ENCODE data around the gene SIK3.
A peak's percentile ranks its signal among the peaks of the same experiment; 100 is the strongest.

The SIK3 gene

GRCh38 chr11:117083011-117083935, 15.0 kb downstream of the SIK3 start:
- Histone ChIP-seq H3K27ac (peak overlapping the region; percentile 43), H3K36me3 (ENCODE audit: insufficient read depth, low read length) (no peaks in the 10 kb centered on the region), H3K4me3 (no peak overlapping the region), H3K9ac (ENCODE audit: insufficient read length) (no peak overlapping the region), H3K9me3 (ENCODE audit: low read depth, low read length) (no peaks in the 10 kb centered on the region)
- DNase-seq (ENCODE audit: low read depth, low spot score) = no peak
- TF ChIP-seq EZH2 (IDR thresholded peaks at IDR 0.05) (no peak), FOXP2 (optimal IDR thresholded peaks at IDR 0.05; ENCODE audit: control extremely low read depth, extremely low read length, insufficient read depth) (no peak), POLR2AphosphoS5 (IDR thresholded peaks at IDR 0.05; ENCODE audit: borderline replicate concordance, low read depth, low read length) (no peak)

DNA sequence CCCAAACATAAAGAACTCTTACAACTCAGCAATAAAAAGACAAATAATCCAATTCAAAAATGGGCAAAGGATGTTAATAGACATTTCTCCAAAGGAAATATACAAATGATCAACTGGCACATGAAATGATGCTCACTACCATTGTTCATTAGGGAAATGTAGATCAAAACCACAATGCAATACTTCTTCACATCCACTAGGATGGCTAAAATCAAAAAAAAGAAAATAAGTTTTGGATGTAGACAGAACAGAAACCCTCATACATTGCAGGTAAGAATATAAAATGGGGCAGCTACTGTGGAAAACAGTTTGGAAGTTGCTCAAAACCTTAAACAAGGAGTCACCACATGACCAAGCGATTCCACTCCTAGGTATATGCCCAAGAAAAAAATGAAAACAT, 16.3 kb downstream of the SIK3 start:
- TF ChIP-seq POLR2AphosphoS5 (IDR thresholded peaks at IDR 0.05; ENCODE audit: borderline replicate concordance, low read depth, low read length) (no peak), FOXP2 (optimal IDR thresholded peaks at IDR 0.05; ENCODE audit: control extremely low read depth, extremely low read length, insufficient read depth) (no peak), EZH2 (IDR thresholded peaks at IDR 0.05) (no peak)
- Histone ChIP-seq H3K27ac (no peak overlapping the region), H3K9me3 (ENCODE audit: low read depth, low read length) (no peaks in the 10 kb centered on the region), H3K9ac (ENCODE audit: insufficient read length) (no peak overlapping the region), H3K4me3 (no peak overlapping the region), H3K36me3 (ENCODE audit: insufficient read depth, low read length) (no peaks in the 10 kb centered on the region)
- no peak for DNase-seq (ENCODE audit: low read depth, low spot score)

- Histone ChIP-seq H3K27ac (no peak overlapping the region), H3K36me3 (ENCODE audit: insufficient read depth, low read length) (no peaks in the 10 kb centered on the region), H3K4me3 (no peak overlapping the region), H3K9ac (ENCODE audit: insufficient read length) (no peak overlapping the region), H3K9me3 (ENCODE audit: low read depth, low read length) (no peaks in the 10 kb centered on the region)
- TF ChIP-seq EZH2 (IDR thresholded peaks at IDR 0.05) (no peak), FOXP2 (optimal IDR thresholded peaks at IDR 0.05; ENCODE audit: control extremely low read depth, extremely low read length, insufficient read depth) (no peak), POLR2AphosphoS5 (IDR thresholded peaks at IDR 0.05; ENCODE audit: borderline replicate concordance, low read depth, low read length) (no peak)
- DNase-seq (ENCODE audit: low read depth, low spot score) = no peak
Observed at GRCh38 chr11:117080370-117080769, 17.9 kb downstream of the SIK3 start.

DNA sequence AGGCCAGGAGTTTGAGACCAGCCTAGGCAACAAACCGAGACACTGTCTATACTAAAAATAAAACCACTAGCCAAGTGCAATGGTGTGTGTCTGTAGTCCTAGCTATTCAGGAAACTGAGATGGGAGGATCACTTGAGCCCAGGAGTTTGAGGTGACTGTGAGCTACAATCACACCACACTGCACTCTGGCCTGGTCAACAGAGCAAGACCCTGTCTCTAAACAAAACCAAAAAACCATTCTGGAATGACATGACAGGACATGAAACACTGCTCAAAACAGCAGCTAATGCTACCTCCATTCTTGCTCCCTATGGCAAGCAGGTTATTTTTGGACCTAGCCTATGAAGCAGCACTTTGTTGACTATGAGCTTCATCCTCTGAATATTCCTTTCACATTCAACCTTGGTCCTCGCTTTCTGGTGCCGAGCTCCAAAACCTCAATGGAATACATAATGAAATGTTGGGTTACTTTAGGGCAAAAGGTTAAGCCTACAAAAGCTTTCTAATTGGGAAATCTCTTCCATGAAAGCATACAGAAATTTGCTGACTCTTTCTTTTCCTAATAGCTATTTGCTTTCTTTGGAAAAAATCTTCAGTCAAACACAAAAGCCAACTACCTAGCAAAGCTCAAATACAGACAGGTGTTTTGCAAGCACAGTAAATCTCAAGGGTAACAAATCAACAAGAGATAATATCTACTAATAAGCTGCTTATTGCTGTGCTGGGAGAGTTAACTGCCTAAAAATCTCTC, 21.1 kb downstream of the SIK3 start:
- Histone ChIP-seq H3K4me3 (peak overlapping the region; percentile 34), H3K9ac (ENCODE audit: insufficient read length) (peak overlapping the region; percentile 36), H3K36me3 (ENCODE audit: insufficient read depth, low read length) (no peaks in the 10 kb centered on the region), H3K9me3 (ENCODE audit: low read depth, low read length) (no peaks in the 10 kb centered on the region), H3K27ac (peak overlapping the region; percentile 69; the same call in 1 of the 2 replicates)
- no peak for DNase-seq (ENCODE audit: low read depth, low spot score)
- no peak for TF ChIP-seq FOXP2 (optimal IDR thresholded peaks at IDR 0.05; ENCODE audit: control extremely low read depth, extremely low read length, insufficient read depth)
- TF ChIP-seq EZH2 (IDR thresholded peaks at IDR 0.05) = no peak
- no peak for TF ChIP-seq POLR2AphosphoS5 (IDR thresholded peaks at IDR 0.05; ENCODE audit: borderline replicate concordance, low read depth, low read length)

GRCh38 chr11:117075186-117075585, 23.0 kb downstream of the SIK3 start:
- DNase-seq (ENCODE audit: low read depth, low spot score) = no peak
- no peak overlapping the region for H3K4me3 ChIP-seq

GRCh38 chr11:117074119-117074518, 24.1 kb downstream of the SIK3 start:
- no peak for TF ChIP-seq EZH2 (IDR thresholded peaks at IDR 0.05)
- no peak for TF ChIP-seq POLR2AphosphoS5 (IDR thresholded peaks at IDR 0.05; ENCODE audit: borderline replicate concordance, low read depth, low read length)
- DNase-seq (ENCODE audit: low read depth, low spot score) = no peak
- Histone ChIP-seq H3K27ac (no peak overlapping the region), H3K36me3 (ENCODE audit: insufficient read depth, low read length) (no peaks in the 10 kb centered on the region), H3K4me3 (no peak overlapping the region), H3K9ac (ENCODE audit: insufficient read length) (no peak overlapping the region), H3K9me3 (ENCODE audit: low read depth, low read length) (no peaks in the 10 kb centered on the region)

More at GRCh38 chr11:117075186-117075585, 23.0 kb downstream of the SIK3 start:
- Histone ChIP-seq H3K36me3 (ENCODE audit: insufficient read depth, low read length) (no peaks in the 10 kb centered on the region), H3K27ac (peak overlapping the region; percentile 69), H3K9me3 (ENCODE audit: low read depth, low read length) (no peaks in the 10 kb centered on the region), H3K9ac (ENCODE audit: insufficient read length) (no peak overlapping the region)
- TF ChIP-seq FOXP2 (optimal IDR thresholded peaks at IDR 0.05; ENCODE audit: control extremely low read depth, extremely low read length, insufficient read depth) = no peak
- no peak for TF ChIP-seq EZH2 (IDR thresholded peaks at IDR 0.05)
- TF ChIP-seq POLR2AphosphoS5 (IDR thresholded peaks at IDR 0.05; ENCODE audit: borderline replicate concordance, low read depth, low read length) = no peak

DNA sequence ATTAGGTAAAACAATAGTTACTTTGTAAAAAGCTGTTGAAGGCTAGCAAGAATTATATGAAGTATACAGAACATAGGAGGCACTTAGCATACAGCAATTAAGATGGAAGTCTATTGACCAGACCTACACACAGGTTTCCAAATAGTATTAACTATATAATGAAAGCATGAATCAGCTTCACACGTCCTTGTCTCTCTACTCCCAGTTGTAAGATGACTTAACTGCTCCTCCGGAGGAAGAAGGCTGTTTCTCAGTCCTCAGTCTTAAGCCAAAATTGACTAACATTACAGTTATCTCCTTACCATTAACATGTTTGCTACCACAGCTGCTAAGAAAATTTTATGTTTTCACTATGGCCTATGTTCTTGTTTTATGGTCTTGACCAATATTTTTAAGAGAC, 24.7 kb downstream of the SIK3 start:
- Histone ChIP-seq H3K9ac (ENCODE audit: insufficient read length) (no peak overlapping the region), H3K27ac (peak overlapping the region; percentile 79), H3K36me3 (ENCODE audit: insufficient read depth, low read length) (no peaks in the 10 kb centered on the region), H3K9me3 (ENCODE audit: low read depth, low read length) (no peaks in the 10 kb centered on the region), H3K4me3 (no peak overlapping the region)
- no peak for DNase-seq (ENCODE audit: low read depth, low spot score)
- no peak for TF ChIP-seq POLR2AphosphoS5 (IDR thresholded peaks at IDR 0.05; ENCODE audit: borderline replicate concordance, low read depth, low read length)
- TF ChIP-seq EZH2 (IDR thresholded peaks at IDR 0.05) = no peak
- TF ChIP-seq FOXP2 (optimal IDR thresholded peaks at IDR 0.05; ENCODE audit: control extremely low read depth, extremely low read length, insufficient read depth) = no peak

Data from SK-N-MC (cell line).